K562 (cell line): ENCODE results near the gene COQ8B. TPM values are rescaled to one million over a fixed set of nuclear protein-coding genes. Genes with fewer than 3 reads are reported as not detected.

Source experiments
- ATAC-seq: fragments of 200-7000 bp; cut with Tn5 transposase; 3 replicates; pipeline ENCODE4 v1.9.1; 2020; ENCODE audit warnings: moderate library complexity
- BruUV-seq: library from RNA; stranded (reverse); fragments of 400-500 nt; replicated peaks from 2 replicates; lab custom pipeline; 2021; lab: Mats Ljungman, UMichigan
- CTCF ChIA-PET: fragments of 300-600 bp; formaldehyde crosslinking; extraction: SDS; loops from one replicate; lab custom pipeline; 2021; ENCODE audit warnings: low intra/inter-chr PET ratio; lab: Yijun Ruan, JAX
- POLR2A ChIA-PET: fragments of 300-600, 350-650 bp; sonication (Branson Sonifier 250); formaldehyde crosslinking; extraction: SDS; loops from one replicate; lab custom pipeline; 2021; ENCODE audit warnings: antibody characterized with exemption, inconsistent platforms; lab: Yijun Ruan, JAX
- DNase-seq, 4 experiments: peaks; one replicate each; pipeline versions ENCODE4 v3.0.0 to v3.0.0-alpha.2; 2011 to 2018; ENCODE audit warnings: low spot score in 3 of 4, mixed read lengths in 3 of 4; ENCODE audit errors: extremely low read depth in 1 of 4
- FAIRE-seq: peaks from 2 replicates; lab custom pipeline; 2011; peaks lifted over from hg19 to GRCh38; lab: Jason Lieb, UNC
- H2AFZ ChIP-seq: 2 replicates; pipeline ENCODE4 v1.6.0; 2011; ENCODE audit warnings: low read depth, low read length, control low read depth, inconsistent platforms
- H3K27ac ChIP-seq: fragments of 200-600 bp; 3 replicates; pipeline ENCODE4 v1.8.0; 2011; ENCODE audit warnings: low read depth, mild to moderate bottlenecking, control low read depth, inconsistent platforms, low read length, moderate library complexity, mixed read lengths; ENCODE audit errors: extremely low read depth
- H3K27me3 ChIP-seq, 2 experiments: fragments of 300-600 bp in 1 of 2; 2 replicates in 1 of 2; 3 replicates in 1 of 2; pipeline versions ENCODE4 v1.6.0 to v1.8.0; 2011; ENCODE audit warnings: inconsistent platforms in 2 of 2, low read length in 2 of 2, mild to moderate bottlenecking in 1 of 2, mixed read lengths in 1 of 2, moderate library complexity in 1 of 2; ENCODE audit not compliant: control insufficient read depth in 2 of 2, insufficient read depth in 2 of 2
- H3K36me3 ChIP-seq: fragments of 300-600 bp; 3 replicates; pipeline ENCODE4 v1.8.0; 2011; ENCODE audit warnings: mild to moderate bottlenecking, low read length, inconsistent platforms; ENCODE audit not compliant: control insufficient read depth, insufficient read depth
- H3K4me1 ChIP-seq, 2 experiments: fragments of 200-600 bp in 1 of 2; replicated peaks in 1 of 2; 2 replicates in 1 of 2; 3 replicates in 1 of 2; pipeline versions ENCODE4 v1.5.1 to v1.8.0; 2011; ENCODE audit warnings: inconsistent platforms in 2 of 2, low read length in 2 of 2, mild to moderate bottlenecking in 1 of 2, mixed read lengths in 1 of 2, moderate library complexity in 1 of 2; ENCODE audit not compliant: control insufficient read depth in 2 of 2, insufficient read depth in 2 of 2
- H3K4me2 ChIP-seq: 2 replicates; pipeline ENCODE4 v1.6.1; 2011; ENCODE audit warnings: low read length, control low read depth, inconsistent platforms, mixed read lengths; ENCODE audit not compliant: insufficient read depth
- H3K4me3 ChIP-seq: fragments of 200-600 bp; sonication (generic), shearing (Covaris generic); 2 replicates; pipeline ENCODE4 v1.5.1; 2016; ENCODE audit warnings: control low read depth, inconsistent platforms
- H3K79me2 ChIP-seq: fragments of 200-600 bp; 3 replicates; pipeline ENCODE4 v1.8.0; 2011; ENCODE audit warnings: low read length, inconsistent platforms; ENCODE audit not compliant: control insufficient read depth, insufficient read depth
- H3K9ac ChIP-seq, 2 experiments: 2 replicates each; pipeline versions ENCODE4 v1.6.0 to v1.6.1; 2011; ENCODE audit warnings: low read depth in 2 of 2, low read length in 2 of 2, control low read depth in 1 of 2, inconsistent platforms in 1 of 2, mild to moderate bottlenecking in 1 of 2, mixed read lengths in 1 of 2; ENCODE audit not compliant: insufficient read depth in 1 of 2
- H3K9me1 ChIP-seq: one replicate; pipeline ENCODE4 v1.6.0; 2011; ENCODE audit warnings: inconsistent platforms, mild to moderate bottlenecking, low read length, moderate library complexity; ENCODE audit not compliant: control insufficient read depth, insufficient read depth
- H3K9me3 ChIP-seq: replicated peaks from 2 replicates; pipeline ENCODE4 v1.5.1; 2011; ENCODE audit warnings: low read depth, low read length, inconsistent platforms; ENCODE audit not compliant: control insufficient read depth, insufficient read depth
- H4K20me1 ChIP-seq: replicated peaks from 2 replicates; pipeline ENCODE4 v1.6.1; 2011; ENCODE audit warnings: low read length, inconsistent platforms, mixed read lengths; ENCODE audit not compliant: control insufficient read depth, insufficient read depth
- NFIX ChIP-seq: fragments of 250-450 bp; sonication (Bioruptor Pico); IDR thresholded peaks from 2 replicates; pipeline ENCODE4 v1.4.0; 2020; ENCODE audit warnings: low read depth, mild to moderate bottlenecking, moderate library complexity
- TCF7L2 ChIP-seq: fragments of 150-350 bp; IDR thresholded peaks from 2 replicates; pipeline ENCODE4 v1.6.1; 2016; ENCODE audit warnings: low read depth, mild to moderate bottlenecking, low read length, moderate library complexity
- ZFP36 ChIP-seq: fragments of 150-350 bp; IDR thresholded peaks from 2 replicates; pipeline ENCODE4 v1.6.1; 2018; ENCODE audit warnings: low read length, low read depth; ENCODE audit not compliant: partially characterized antibody
- ZNF318 ChIP-seq, 2 experiments: fragments of 450-650 bp; IDR thresholded peaks; 2 replicates each; pipeline ENCODE4 v1.6.1; 2016; ENCODE audit warnings: mild to moderate bottlenecking in 2 of 2, borderline replicate concordance in 1 of 2, low read depth in 1 of 2, moderate library complexity in 1 of 2
- ZNF354B ChIP-seq: fragments of 250-450 bp; sonication (Bioruptor Pico); IDR thresholded peaks from 2 replicates; pipeline ENCODE4 v1.4.0; 2020
- WGBS: fragments of 100-300 bp; shearing (Covaris generic); methylation state at CpG from one replicate; pipeline ENCODE4 v1.1.6; 2016; ENCODE audit warnings: low coverage, mixed read lengths; ENCODE audit not compliant: insufficient coverage; ENCODE audit errors: missing lambda C conversion rate; 5-methylcytosine and 5-hydroxymethylcytosine counted together
- in situ Hi-C: fragments of 300-500 bp; cut with MboI; formaldehyde crosslinking; loops from 4 replicates; pipeline ENCODE4 v1.15.0; 2018; ENCODE audit warnings: inconsistent platforms, mixed read lengths
- intact Hi-C: fragments of 100-400 bp; cut with micrococcal nuclease; formaldehyde crosslinking; loops from 2 replicates; pipeline ENCODE4 v1.14.2; 2022
- polyA plus RNA-seq, 8 experiments: library from polyadenylated mRNA; depleted of rRNA in 4 of 8; stranded (reverse) in 5 of 8; unstranded in 3 of 8; fragments of >200 nt; fragmentation: Nextera tagmentation in 2 of 8; fragmentation: Illumina TruSeq in 1 of 8; extraction: Ambion mirVana in 2 of 8; extraction: Trizol in 1 of 8; gene quantifications; 2 replicates each; pipeline versions ENCODE4 v1.2.1 to v1.2.3, GENCODE V29; 2011 to 2014; ENCODE audit warnings: inconsistent platforms in 1 of 8, missing spikeins in 1 of 8
- total RNA-seq, 7 experiments: library from RNA; depleted of rRNA in 6 of 7; stranded (reverse); fragments of >200 nt in 6 of 7; fragmentation: Illumina TruSeq in 2 of 7; extraction: Trizol in 2 of 7; gene quantifications; 2 replicates each; pipeline versions ENCODE4 v1.2.1 to v1.2.3, GENCODE V29; 2011 to 2021; ENCODE audit warnings: low replicate concordance in 1 of 7
- TF ChIP-seq, protein P1 (sequence below): fragments of 250-450 bp; sonication (Bioruptor Pico); IDR thresholded peaks from 2 replicates; pipeline ENCODE4 v1.8.0; 2022; ENCODE audit warnings: moderate library complexity, mild to moderate bottlenecking, inconsistent platforms
- TF ChIP-seq, protein P2 (sequence below), 2 experiments: fragments of 450-650 bp in 1 of 2; sonication (generic) in 1 of 2; formaldehyde crosslinking; conservative IDR thresholded peaks; 2 replicates each; pipeline versions ENCODE4 v1.4.0 to v1.8.1; 2020 to 2022; ENCODE audit warnings: mild to moderate bottlenecking in 1 of 2, missing genetic modification reagents in 1 of 2

COQ8B gene
- total and polyA plus RNA-seq, 9 of the 15 experiments (the other 6 are each of a cell fraction or from before 2014, with no cell fraction given), result 0.41 to 32.3 (median 12.9) TPM

DNA sequence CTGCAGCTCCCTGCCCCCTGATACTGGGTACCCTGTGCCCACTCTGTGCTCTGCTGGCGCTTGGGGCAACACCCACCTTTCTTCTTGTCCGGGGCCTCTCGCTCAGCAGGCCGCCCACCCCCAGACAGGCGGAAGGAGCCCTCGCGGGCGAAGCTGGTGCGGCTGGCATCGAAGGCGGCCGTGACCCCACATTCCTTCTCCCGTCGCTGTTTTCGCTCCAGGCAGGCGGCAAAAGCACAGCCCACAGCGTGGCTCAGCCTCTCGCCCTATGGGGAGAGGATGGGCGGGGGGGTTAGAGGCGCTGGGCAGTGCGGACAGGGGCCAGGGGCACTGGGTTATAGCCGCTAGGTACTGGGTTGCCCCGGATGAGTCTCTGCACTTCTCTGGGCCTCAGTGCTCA lies 39.5 kb downstream of the COQ8B start:
- DNase-seq (no peak), FAIRE-seq (no peak), ATAC-seq (no peak)
- Histone ChIP-seq H3K27ac (no peak overlapping the region), H3K9me3 (no peaks in the 10 kb centered on the region), H3K36me3 (peaks cover 84% of the 10 kb centered on the region; the same call in 2 of the 3 replicates), H3K79me2 (no peaks in the 10 kb centered on the region), H3K4me3 (no peak overlapping the region), H3K9me1 (no peaks in the 10 kb centered on the region), H4K20me1 (no peaks in the 10 kb centered on the region), H3K9ac (no peak overlapping the region; a peak in 1 of 4 replicates), H2AFZ (no peak overlapping the region), H3K4me1 (no peaks in the 10 kb centered on the region; a peak in 1 of 5 replicates), H3K4me2 (no peak overlapping the region), H3K27me3 (no peaks in the 10 kb centered on the region)
- TF ChIP-seq ZNF354B (CRISPR knock-in tag) (no peak), ZFP36 (no peak), TCF7L2 (no peak), ZNF318 (IDR thresholded peaks at IDR 0.05; ENCODE audit: borderline replicate concordance in 1 of 2, low read depth in 1 of 2) (no peak), NFIX (CRISPR knock-in tag) (no peak)
- TF ChIP-seq, protein P1, sequence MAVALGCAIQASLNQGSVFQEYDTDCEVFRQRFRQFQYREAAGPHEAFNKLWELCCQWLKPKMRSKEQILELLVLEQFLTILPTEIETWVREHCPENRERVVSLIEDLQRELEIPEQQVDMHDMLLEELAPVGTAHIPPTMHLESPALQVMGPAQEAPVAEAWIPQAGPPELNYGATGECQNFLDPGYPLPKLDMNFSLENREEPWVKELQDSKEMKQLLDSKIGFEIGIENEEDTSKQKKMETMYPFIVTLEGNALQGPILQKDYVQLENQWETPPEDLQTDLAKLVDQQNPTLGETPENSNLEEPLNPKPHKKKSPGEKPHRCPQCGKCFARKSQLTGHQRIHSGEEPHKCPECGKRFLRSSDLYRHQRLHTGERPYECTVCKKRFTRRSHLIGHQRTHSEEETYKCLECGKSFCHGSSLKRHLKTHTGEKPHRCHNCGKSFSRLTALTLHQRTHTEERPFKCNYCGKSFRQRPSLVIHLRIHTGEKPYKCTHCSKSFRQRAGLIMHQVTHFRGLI (CRISPR knock-in tag), result no peak
- TF ChIP-seq, protein P2, sequence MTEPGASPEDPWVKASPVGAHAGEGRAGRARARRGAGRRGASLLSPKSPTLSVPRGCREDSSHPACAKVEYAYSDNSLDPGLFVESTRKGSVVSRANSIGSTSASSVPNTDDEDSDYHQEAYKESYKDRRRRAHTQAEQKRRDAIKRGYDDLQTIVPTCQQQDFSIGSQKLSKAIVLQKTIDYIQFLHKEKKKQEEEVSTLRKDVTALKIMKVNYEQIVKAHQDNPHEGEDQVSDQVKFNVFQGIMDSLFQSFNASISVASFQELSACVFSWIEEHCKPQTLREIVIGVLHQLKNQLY (CRISPR knock-in tag; conservative IDR thresholded peaks at IDR 0.05), result no peak
- intact Hi-C loops (no loop called here), in situ Hi-C loops (no loop called here)
- BruUV-seq, result no TSS peak
- ChIA-PET CTCF (no interaction called here), POLR2A (no interaction called here)
- 94% methylated on average over 11 of the region's 23 CpGs for WGBS
